HG02938 (cell line): ENCODE data around the gene RNASE11.
"Not testable (repeated sequence)": the region's sequence is repeated elsewhere in the genome, so short reads cannot be mapped to it uniquely, and the experiment has no call there.

ENCODE experiments used
- ATAC-seq: cut with Tn5 transposase; IDR thresholded peaks from one replicate; pipeline ENCODE4 v1.9.1; 2021; ENCODE audit warnings: mild to moderate bottlenecking, moderate library complexity; ENCODE audit not compliant: unreplicated experiment

RNASE11 gene

GRCh38 chr14:20583142-20583541 is 4.7 kb downstream of the RNASE11 start:
- no peak for ATAC-seq

GRCh38 chr14:20580242-20580641 is 7.6 kb downstream of the RNASE11 start:
- no peak for ATAC-seq

GRCh38 chr14:20578784-20579502 is 8.9 kb downstream of the RNASE11 start:
- no peak for ATAC-seq

GRCh38 chr14:20578325-20578724 is 9.5 kb downstream of the RNASE11 start:
- no peak for ATAC-seq

GRCh38 chr14:20572382-20572990 is 15.3 kb downstream of the RNASE11 start:
- not testable (repeated sequence) for ATAC-seq

GRCh38 chr14:20570720-20571119 is 17.1 kb downstream of the RNASE11 start:
- ATAC-seq: not testable (repeated sequence)

- ATAC-seq: not testable (repeated sequence)
Measured at GRCh38 chr14:20569865-20570264, 17.9 kb downstream of the RNASE11 start.

- no peak for ATAC-seq
Measured at GRCh38 chr14:20569066-20569465, 18.7 kb downstream of the RNASE11 start.

GRCh38 chr14:20568393-20568792 is 19.4 kb downstream of the RNASE11 start:
- ATAC-seq: no peak

GRCh38 chr14:20567199-20567598 is 20.6 kb downstream of the RNASE11 start:
- ATAC-seq: not testable (repeated sequence)

GRCh38 chr14:20564501-20564997 is 23.3 kb downstream of the RNASE11 start:
- ATAC-seq: no peak

GRCh38 chr14:20563971-20564370 is 23.8 kb downstream of the RNASE11 start:
- no peak for ATAC-seq

GRCh38 chr14:20560961-20561360 is 26.8 kb downstream of the RNASE11 start, which contains the start of gene RNASE9:
TSS of gene RNASE9 (minus strand) at chr14:20561047.
- ATAC-seq: no peak

GRCh38 chr14:20559461-20559904 is 28.3 kb downstream of the RNASE11 start:
- no peak for ATAC-seq

- ATAC-seq: no peak
Measured at GRCh38 chr14:20557212-20557542, 30.6 kb downstream of the RNASE11 start.

- ATAC-seq: no peak
Measured at GRCh38 chr14:20556500-20557211, 31.1 kb downstream of the RNASE11 start.

- ATAC-seq: no peak
Measured at GRCh38 chr14:20555845-20556244, 32.0 kb downstream of the RNASE11 start.

GRCh38 chr14:20553024-20553423 is 34.8 kb downstream of the RNASE11 start:
- no peak for ATAC-seq

- ATAC-seq: no peak
Measured at GRCh38 chr14:20551606-20552005, 36.2 kb downstream of the RNASE11 start.

- ATAC-seq: no peak
Measured at GRCh38 chr14:20550926-20551325, 36.9 kb downstream of the RNASE11 start.

GRCh38 chr14:20548414-20549158 is 39.2 kb downstream of the RNASE11 start:
- ATAC-seq: no peak
